HG02678 (cell line): ENCODE measurements around the gene MPO.

Experiments used
- ATAC-seq: cut with Tn5 transposase; IDR thresholded peaks from one replicate; pipeline ENCODE4 v1.9.1; 2021; ENCODE audit warnings: mild to moderate bottlenecking, moderate library complexity; ENCODE audit not compliant: unreplicated experiment

The MPO gene

DNA sequence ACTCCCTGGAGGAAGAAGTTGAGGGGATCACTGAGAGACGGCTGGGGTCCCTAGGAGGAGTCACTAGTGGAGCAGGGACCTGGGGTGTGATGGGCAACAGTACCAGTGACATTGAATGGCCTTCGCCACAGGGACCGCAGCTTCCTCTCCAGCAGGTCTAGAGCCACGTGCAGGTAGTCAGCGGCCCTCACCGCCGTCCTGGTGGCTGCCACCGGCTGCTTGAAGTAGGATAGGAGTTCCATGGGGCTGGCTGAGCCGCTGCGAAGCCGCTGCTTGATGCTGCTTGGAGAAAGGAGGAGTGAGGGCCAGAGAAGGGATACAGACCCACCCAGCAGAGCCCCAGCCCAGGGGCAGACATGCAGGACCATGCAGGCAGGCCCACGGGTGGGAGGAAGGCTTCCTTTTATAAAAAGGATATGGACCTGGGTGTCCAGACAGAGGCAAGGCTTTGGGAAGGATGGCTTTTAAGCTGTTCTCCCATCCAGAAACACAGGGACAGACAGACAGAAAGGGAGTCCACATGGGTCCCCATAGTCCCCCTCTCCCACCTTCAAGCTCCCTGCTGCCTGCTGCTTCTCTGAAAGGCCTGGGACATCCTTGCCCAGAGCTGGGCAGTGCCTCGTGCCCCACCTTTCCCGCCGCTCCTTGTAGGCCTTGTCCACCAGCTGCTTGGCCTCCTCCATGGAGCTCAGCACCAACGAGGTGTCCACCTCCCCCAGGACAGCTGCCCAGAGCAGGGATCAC is 827 bp downstream of the MPO start:
- no peak for ATAC-seq

DNA sequence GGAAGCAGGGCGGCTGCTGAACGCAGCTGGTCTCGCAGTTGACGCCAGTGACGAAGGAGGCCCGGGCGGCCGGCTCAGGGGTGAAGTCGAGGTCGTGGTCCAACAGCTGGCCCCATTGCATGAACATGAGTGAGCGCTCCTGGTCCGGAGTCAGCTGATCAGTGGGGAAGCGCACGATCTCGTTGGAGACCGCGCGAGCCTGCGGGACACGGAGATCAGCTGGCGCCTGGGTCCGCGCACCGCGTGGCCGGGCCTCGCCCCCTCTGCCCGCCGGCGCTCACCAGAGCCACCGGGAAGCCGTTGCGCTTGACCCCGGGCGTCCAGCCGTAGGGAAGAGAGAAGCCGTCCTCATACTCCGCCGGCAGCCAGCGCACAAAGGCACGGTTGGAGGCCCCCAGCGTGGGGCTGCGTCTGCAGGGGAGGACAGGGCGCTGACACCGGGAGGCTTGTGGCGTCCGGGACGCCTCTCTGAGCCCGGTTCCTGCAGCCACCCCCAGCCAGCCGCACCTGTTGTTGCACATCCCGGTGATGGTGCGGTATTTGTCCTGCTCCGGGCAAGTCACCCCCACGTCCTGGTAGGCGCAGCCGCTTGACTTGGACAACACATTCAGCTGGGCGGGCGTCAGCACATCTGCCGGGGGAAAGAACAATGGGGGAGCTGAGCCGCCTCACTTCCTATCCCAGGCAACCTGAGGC is 1.6 kb downstream of the MPO start:
- no peak for ATAC-seq

DNA sequence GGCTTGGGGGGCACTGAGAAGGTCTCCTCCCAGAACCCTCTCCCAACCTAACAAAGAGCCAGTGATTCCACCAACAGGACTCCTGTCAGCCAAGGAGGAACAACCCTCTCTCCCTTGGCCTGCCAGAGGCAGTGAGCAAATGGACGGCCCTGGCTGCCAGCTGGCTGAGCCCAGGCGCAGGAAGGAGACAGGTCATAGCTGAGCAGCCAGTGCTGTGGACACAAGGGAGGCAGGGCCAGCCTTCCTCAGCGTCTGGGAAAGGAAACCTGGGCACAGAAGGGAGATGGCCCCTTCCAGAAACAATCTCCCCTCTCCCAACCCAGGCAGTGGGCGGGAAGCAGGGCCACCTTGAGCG is 2.1 kb downstream of the MPO start:
- ATAC-seq = no peak

DNA sequence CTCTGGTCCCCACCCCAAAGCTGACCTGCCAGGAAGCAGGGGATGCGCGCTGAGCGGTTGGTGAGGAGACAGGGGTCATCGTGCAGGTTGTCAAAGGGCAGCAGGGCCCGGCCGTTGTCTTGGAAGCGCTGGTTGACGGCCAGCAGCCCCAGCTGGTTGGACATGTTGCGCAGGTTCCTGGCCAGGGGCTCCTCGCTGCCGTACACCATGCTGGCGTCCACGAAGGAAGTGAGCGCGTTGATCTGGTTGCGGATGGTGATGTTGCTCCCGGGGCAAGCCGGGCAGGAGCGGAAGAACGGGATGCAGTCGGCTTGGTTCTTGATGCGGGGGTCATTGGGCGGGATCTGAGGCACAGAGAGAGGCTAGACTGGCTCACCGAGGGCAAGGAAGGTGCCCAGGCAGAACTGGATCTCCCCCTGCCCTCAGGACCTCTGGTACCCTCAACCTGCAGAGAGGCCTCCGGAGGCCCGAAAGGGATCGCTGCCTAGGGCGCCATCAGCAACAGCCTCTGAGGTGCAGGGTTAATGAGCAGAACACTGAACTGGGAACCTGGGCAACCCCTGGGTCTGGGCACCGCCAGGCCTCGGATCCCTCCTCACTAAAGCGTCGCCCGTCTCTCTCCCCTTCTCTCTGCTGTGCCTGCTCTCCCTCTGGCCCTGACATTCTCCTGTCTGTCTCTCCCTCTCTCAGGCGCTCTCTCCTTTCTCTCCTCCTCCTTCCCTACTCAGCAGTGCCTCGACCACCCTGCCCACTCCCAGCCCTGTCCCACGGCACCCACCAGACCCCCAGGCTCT is 2.7 kb downstream of the MPO start:
- no peak for ATAC-seq

DNA sequence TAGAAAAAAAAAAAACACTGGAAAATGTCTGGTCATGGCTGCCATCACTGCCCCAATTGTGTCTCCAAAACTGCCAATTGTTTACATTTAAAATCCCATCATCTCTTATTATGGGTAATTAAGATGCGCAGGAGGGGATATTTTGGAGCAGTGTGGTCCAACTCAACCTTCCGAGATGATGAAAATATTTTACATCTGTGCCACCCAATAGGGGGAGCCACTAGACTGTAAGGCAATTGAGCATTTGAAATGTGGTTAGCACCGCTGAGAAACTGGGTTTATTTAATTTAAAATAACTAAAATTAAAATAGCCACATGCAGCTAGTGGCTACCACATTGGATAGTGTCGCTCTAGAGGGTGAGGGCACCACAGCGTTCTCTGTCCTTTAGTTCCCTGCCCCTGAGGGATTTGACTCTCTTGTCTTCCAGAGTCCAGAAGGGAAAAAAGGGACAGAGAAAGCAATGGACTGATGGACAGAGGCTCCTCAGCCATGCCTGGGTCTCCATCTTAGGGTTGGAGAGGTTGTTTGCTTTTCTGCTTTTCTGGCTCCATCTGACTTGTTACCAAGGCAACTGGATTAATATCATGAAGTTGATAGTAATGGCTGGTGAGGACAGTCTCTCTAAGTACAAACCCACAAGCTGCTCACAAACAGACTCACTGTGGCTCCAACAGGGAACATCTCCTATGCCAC is 3.5 kb downstream of the MPO start:
- ATAC-seq = no peak

DNA sequence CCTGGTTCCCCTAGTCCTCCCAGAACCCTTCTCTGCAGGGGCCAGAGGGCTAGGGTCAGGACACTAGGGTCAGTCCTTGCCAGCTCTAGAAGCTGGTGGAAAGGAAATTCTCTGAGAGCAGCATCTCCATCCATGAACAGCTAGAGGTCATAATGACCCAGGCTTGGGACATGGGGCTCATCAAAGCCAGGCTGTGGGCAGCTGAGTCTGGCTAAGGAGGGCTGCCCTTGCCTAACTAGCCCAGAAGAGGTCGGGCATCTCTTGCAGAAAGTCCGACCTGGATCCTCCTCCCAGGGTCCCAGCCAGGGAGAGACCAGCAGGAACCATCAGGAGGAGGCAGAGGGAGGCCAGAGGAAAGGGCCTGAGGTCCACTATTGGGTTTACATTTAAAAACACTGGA is 4.3 kb downstream of the MPO start:
- no peak for ATAC-seq

DNA sequence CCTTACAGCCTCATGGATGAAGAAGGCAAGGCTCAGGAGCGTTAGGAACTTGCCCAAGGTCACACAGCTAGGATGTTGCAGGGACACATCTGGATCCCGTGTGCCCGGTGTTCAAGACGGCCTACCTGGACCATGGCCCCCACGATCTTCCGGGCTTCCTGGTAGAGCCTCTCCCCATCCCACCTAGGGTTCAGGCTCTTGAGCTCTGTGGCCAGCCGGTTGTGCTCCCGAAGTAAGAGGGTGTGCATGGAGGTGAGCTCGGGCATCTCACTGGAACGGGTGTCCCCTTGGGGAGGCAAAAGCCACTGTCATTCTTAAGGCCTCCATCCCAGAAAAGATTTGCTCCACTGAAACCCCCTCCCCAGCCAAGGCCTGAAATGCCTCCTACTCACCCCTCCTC is 5.3 kb downstream of the MPO start:
- no peak for ATAC-seq

DNA sequence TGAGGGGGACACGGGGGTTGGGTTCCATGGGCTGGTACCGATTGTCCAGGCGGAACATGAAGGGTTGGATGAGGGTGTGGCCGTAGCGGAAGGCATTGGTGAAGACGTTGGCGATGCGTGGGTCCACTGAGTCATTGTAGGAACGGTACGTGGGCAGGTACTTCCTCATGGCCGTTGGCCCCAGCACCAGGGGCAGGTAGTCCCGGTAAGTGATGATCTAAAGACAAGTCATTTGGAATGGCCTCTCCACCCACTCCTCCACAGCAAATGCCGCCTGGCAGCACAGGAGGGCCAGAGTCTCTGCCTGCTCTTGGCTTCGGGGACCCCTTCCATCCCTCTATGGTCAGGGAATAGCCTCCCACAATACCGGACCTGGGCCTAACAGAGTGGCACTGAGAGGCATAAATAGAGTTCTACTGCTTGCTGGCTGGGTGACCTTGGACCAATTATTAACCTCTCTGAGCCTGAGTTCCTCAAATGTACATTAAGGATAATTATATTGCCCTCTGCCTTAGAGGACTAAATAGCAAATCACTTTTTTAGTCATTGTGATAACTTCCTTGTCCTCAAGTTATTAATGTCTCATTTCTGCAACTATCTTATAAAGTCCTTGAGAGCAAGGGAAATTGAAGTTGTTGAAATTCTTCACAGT is 7.2 kb downstream of the MPO start:
- no peak for ATAC-seq

DNA sequence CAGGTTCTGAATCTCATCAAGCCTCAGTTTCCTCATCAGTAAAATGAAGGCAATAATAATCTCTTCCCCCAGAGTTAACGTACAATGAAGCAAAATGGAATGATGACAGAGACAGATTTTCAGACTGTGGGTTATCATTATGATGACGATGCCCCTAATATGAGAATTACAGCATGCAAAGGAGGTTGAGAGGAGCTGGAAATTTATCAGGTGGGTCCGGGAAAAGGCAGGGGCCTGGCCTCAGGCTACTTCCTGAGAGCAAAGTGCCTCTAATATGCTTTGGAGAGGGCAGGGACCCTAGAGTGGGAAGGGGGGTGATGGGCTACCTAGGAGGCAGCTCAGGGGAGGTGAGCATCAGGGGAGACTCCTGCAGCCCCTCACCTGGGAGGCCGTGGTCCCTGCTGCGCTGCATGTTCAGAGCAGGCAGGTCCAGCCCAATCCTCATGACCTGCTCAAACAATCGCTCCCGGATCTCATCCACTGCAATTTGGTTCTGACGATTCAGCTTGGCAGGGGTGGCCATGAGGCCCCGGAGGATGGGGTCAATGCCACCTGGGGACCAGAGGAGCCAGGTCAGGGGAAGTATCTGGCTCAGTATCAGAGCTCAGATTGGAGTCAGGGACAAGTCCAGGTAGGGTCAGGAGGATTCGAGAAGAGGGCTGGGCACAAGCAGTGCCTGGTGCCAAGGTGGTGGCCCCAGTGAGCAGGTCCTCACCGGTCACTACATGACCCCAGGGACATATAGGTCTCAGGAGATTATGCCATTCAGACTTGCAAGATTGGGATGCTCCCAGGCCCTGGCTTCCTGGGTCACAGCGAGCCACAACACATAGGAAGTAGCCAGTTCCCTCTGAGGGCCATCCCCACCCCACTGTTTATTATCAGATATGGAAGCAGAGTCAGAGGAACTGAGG is 8.1 kb downstream of the MPO start:
- no peak for ATAC-seq

DNA sequence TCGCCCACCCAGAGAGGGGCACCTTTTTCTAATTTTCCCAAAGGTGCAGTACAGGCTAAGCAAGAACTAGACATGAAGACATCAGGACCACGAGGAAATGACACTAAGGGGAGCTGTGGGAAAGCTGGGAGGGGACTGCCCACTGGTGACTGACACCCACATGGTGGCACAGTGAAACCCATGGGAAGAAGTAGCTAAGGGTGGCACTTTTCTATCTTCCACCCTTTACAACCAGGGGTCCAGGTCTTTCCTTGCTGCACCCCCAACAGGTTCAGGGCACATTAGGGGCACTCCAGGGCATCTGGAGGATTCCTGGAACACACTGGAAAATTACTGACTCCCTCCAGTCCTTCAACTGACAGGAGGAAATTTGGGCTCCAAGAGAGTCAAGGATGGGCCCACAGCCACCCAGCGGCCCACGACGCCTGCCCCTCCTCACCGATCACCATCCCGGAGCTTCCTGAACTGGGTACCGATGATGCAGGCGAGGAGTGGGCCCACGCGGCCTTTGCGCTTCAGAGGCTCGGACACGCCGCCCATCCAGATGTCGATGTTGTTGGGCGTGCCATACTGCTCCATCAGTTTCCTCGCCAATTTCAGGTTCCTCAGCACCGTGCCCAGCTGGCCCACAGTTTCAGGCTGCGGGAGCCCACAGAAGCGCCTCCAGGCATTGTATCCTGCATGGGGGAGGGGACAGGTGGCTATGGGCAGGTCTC is 9.4 kb downstream of the MPO start:
- no peak for ATAC-seq

DNA sequence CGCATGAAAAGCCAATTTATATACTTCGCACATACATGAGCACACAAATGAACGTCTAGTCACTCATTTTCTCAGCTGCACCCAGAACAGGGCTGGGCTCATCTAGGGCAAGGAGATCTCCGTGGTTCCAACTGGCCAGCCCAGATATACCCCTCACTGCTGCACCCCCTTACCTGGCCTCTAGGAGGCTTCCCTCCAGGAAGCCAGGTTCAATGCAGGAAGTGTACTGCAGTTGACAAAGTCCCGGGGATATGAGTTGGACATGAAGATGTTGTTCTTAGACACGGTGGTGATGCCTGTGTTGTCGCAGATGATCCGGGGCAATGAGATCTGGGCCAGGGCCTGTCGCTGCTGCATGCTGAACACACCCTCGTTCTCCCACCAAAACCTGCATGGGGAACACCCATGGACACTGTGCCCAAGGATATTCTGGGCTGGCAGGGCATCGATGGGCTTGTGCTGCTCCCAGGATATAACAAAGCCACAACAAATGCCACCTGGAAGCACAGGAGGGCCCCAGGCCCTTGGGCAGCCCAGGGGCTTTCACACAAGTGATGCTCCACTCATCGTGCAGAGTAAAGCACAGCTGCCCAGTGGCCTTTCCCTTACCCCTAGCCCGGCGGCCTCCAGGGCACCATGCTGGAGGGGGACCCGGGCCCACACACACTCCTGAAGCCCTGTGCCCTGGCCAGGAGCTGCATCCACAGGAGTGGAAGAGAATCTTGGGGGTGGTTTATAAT is 10.1 kb downstream of the MPO start:
- no peak for ATAC-seq

DNA sequence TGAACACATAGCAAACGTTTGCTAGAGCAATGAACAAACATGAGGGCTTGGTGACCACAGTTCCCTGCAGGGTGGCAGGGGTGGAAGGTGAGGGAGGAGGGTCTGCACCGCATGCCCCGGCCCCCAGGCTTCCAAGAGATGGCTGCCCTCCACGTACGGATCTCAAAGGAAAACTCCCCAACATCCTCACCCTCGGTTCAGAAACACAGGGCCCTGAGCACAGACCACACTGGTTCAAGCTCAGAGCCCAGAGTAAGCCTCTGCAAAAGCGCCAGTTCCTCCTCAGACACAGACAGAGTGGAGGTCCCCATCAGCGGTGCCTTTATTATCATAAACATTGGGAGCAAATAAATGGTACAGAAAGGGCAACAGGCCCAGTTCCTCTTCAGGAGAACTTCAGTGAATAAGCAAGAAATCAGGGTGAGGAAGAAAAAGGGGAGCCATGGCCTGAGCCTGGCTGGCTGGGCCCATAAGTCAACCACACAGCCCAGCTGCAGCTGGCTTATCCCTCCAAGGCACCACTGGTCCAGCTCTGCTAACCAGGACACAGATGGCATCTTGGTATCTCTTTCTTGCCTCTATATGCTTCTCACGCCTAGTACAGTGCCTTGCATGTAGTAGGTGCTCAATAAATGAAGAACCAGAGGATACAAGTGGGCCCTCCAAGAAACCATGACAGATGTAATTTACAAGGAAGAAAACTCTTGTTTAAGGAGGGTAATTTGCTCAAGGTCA is 11.0 kb downstream of the MPO start:
- ATAC-seq = no peak

DNA sequence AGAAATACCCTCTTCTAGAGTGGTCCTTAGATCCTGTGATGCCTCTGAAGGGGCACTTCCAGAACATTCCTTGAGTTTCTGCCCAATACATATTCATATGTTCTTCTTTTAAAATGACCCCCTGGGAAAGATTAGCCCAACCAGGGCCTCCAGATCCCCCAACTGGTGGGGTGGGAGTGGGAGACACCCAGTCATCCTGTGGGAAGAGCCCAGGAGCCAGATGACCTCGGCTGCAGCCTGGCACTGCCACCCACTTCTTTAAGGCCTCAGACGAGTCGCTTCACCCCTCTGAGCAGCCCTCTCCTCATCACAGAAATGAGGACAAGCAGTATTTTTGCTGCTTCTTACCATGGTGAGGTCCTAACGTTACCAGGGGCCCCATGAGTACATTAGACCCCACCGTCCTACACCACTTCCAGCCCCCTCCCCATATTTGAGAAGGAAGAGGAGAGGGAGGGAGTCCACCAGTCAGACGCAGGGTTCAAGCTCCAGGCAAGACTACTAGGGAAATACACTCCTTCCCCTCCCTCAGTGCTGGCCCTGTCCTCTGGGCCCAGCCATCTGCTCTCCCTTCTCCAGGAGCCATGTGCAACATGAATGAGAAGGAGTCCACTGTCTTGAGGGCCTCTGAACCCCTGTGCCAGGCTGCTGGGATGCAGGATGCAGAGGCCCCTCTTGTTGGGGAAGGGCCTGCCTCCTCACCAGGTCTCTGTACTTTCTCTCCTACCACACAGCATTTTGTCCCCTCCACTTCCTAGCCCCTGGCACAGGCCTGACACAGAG is 11.8 kb downstream of the MPO start:
- ATAC-seq = no peak

DNA sequence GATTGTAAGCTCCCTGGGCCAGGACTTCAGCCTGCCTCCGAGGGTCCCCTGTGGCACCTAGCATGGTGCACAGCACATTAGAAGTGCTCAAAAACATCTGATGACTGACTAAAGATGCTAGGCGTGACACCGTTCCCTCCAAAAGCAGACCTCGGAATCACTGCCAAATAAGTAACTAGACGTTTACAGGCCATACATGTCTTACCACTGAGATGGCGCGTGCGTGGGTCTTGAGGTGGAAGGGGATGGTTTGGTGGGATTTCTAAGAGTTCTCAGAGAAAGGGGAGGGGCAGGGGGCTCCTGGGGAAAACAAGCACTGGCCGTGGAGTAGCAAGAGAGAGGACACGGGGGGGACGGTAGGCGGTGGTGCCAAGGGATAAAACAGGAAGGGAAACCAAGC is 12.4 kb downstream of the MPO start:
- ATAC-seq = no peak

DNA sequence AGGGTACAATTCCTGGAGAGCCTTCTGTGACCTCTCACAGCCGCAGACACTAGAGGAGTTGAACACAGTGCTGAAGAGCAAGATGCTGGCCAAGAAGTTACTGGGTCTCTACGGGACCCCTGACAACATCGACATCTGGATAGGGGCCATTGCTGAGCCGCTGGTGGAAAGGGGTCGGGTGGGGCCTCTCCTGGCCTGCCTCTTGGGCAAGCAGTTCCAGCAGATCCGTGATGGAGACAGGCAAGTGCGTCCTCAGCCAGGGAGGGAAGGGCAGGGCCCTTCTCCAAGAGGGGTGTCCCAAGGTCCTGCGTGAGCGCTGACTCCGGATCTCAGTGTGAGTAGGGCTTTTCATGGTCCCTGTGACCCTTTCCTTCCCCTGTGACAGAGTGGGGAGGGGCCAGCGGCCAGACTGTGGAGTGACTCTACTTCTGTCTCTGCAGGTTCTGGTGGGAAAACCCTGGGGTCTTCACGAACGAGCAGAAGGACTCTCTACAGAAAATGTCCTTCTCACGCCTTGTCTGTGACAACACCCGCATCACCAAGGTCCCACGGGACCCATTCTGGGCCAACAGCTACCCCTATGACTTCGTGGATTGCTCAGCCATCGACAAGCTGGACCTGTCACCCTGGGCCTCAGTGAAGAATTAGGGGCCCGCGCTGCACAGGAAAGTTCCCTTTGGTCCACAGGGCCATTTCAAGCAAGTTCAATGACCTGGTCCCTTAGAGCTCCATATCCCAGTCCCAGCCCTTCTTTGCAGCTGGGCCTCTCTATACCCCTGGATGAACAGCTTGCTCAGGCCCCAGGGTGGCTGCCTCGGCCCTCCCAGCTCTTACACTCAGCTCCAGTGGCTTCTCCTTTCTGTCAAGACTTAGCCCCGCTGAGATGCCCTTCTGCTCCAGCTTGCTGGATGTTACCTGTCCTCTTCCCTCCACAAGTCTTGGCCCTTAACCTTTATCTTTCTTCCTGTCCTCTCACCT is 13.1 kb downstream of the MPO start:
- ATAC-seq = no peak
